Left lung (tissue), 10 donors: ENCODE results near the gene INF2. TPM values are rescaled to one million over a fixed set of nuclear protein-coding genes. Genes with fewer than 3 reads are reported as not detected.
A peak's percentile ranks its signal among the peaks of the same experiment; 100 is the strongest.

Experiments used
- ATAC-seq: fragments of 200-7000 bp; cut with Tn5 transposase; one replicate; pipeline ENCODE4 v1.9.1; 2020; ENCODE audit warnings: moderate library complexity
- DNase-seq, 4 donors: peaks; one replicate each; pipeline ENCODE4 v3.0.0-alpha.2; 2013 to 2020
- H3K27ac ChIP-seq, 2 donors: fragments of 200-600 bp; sonication (generic) in 1 of 2; one replicate each; pipeline versions ENCODE4 v1.5.0 to v1.8.0; 2020 to 2021
- H3K27me3 ChIP-seq, 2 donors: fragments of 200-600 bp; sonication (generic) in 1 of 2; one replicate each; pipeline versions ENCODE4 v1.5.0 to v1.8.0; 2020 to 2021
- H3K36me3 ChIP-seq, 2 donors: fragments of 200-600 bp; sonication (generic) in 1 of 2; one replicate each; pipeline versions ENCODE4 v1.5.0 to v1.8.0; 2020 to 2021
- H3K4me1 ChIP-seq, 2 donors: fragments of 200-600 bp; one replicate each; pipeline ENCODE4 v1.8.0; 2021
- H3K4me3 ChIP-seq, 2 donors: fragments of 200-600 bp; sonication (generic) in 1 of 2; one replicate each; pipeline versions ENCODE4 v1.5.0 to v1.8.0; 2020 to 2021; ENCODE audit warnings: mild to moderate bottlenecking in 1 of 2
- H3K9me3 ChIP-seq, 2 donors: fragments of 200-600 bp; sonication (generic) in 1 of 2; one replicate each; pipeline versions ENCODE4 v1.5.0 to v1.8.0; 2020 to 2021
- CTCF ChIP-seq, 2 donors: fragments of 200-600 bp; sonication (generic) in 1 of 2; IDR thresholded peaks; one replicate each; pipeline versions ENCODE4 v1.5.0 to v1.8.0; 2021; ENCODE audit warnings: antibody characterized with exemption in 2 of 2
- intact Hi-C, 2 donors: fragments of 100-400 bp; cut with DNase I; formaldehyde crosslinking; loops; one replicate each; pipeline versions ENCODE4 v1.11.2 to v1.14.2; 2022
- polyA plus RNA-seq, 6 donors: library from polyadenylated mRNA; unstranded; fragments of 120-200 nt; gene quantifications; one replicate each; pipeline ENCODE4 v1.2.1, GENCODE V29; 2013; ENCODE audit not compliant: insufficient read length in 6 of 6
- total RNA-seq, 2 donors: library from RNA; stranded (reverse); fragmentation: NEBNext Ultra II Directional; extraction: Animal tissue kit (Norgen Biotek cat#: 25700); gene quantifications; one replicate each; pipeline ENCODE4 v1.2.1, GENCODE V29; 2021
- donor health status: DM: no; HTN: yes; CAD: no.
- donor health status: DM: no; HTN: no; CAD: no.

INF2 gene
- total and polyA plus RNA-seq, 8 donors, result 43.5 to 120 (median 57.0) TPM

- Histone ChIP-seq H3K27me3 (peaks cover 0 to 10% of the 10 kb centered on the region in 2 donors), H3K27ac (peak overlapping the region; percentile 81 to 83), H3K4me3 (peak overlapping the region in 1 of 2 donors; percentile 16), H3K4me1 (peaks cover 41 to 63% of the 10 kb centered on the region in 2 donors), H3K9me3 (no peaks in the 10 kb centered on the region), H3K36me3 (no peaks in the 10 kb centered on the region)
- DNase-seq, result peak in 3 of 4 donors; percentile 52 to 85 (median 83)
- intact Hi-C loops, result no loop called here
- no peak for TF ChIP-seq CTCF (IDR thresholded peaks at IDR 0.05)
- ATAC-seq, result peak; percentile 52
Observed at GRCh38 chr14:104680806-104681688, 8.4 kb upstream of the INF2 start.

GRCh38 chr14:104681689-104682074 lies 7.7 kb upstream of the INF2 start:
- Histone ChIP-seq H3K4me1 (peaks cover 41 to 64% of the 10 kb centered on the region in 2 donors), H3K27me3 (peaks cover 0 to 7% of the 10 kb centered on the region in 2 donors), H3K9me3 (no peaks in the 10 kb centered on the region), H3K27ac (peak overlapping the region; percentile 81 to 83), H3K4me3 (peak overlapping the region in 1 of 2 donors; percentile 16), H3K36me3 (no peaks in the 10 kb centered on the region)
- TF ChIP-seq CTCF (IDR thresholded peaks at IDR 0.05), result no peak
- peak; percentile 86 to 95 (median 88) for DNase-seq
- peak; percentile 53 for ATAC-seq
- intact Hi-C loops, result no loop called here

- Histone ChIP-seq H3K9me3 (no peaks in the 10 kb centered on the region), H3K36me3 (no peaks in the 10 kb centered on the region), H3K4me3 (peak overlapping the region in 1 of 2 donors; percentile 16), H3K27me3 (peaks cover 0 to 3% of the 10 kb centered on the region in 2 donors), H3K27ac (peak overlapping the region; percentile 81 to 83), H3K4me1 (peaks cover 40 to 64% of the 10 kb centered on the region in 2 donors)
- peak in 1 of 4 donors; percentile 70 for DNase-seq
- TF ChIP-seq CTCF (IDR thresholded peaks at IDR 0.05), result no peak
- intact Hi-C loops, result no loop called here
- ATAC-seq, result no peak
Observed at GRCh38 chr14:104682107-104682593, 7.3 kb upstream of the INF2 start.

- Histone ChIP-seq H3K27ac (no peak overlapping the region), H3K4me1 (peaks cover 38 to 64% of the 10 kb centered on the region in 2 donors), H3K36me3 (no peaks in the 10 kb centered on the region), H3K9me3 (no peaks in the 10 kb centered on the region), H3K27me3 (peaks cover 0 to 7% of the 10 kb centered on the region in 2 donors), H3K4me3 (no peak overlapping the region)
- peak in 1 of 4 donors; percentile 70 for DNase-seq
- ATAC-seq, result no peak
- intact Hi-C loops, result no loop called here
- no peak for TF ChIP-seq CTCF (IDR thresholded peaks at IDR 0.05)
Observed at GRCh38 chr14:104683653-104684448, 5.6 kb upstream of the INF2 start.
